Neural cell (in vitro differentiated cells): ENCODE measurements around the gene SMAGP. TPM values are rescaled to one million over a fixed set of nuclear protein-coding genes. Genes with fewer than 3 reads are reported as not detected.
A peak's percentile ranks its signal among the peaks of the same experiment; 100 is the strongest.
"Not testable (repeated sequence)": the region's sequence is repeated elsewhere in the genome, so short reads cannot be mapped to it uniquely, and the experiment has no call there.

ENCODE experiments used
- H2AFZ ChIP-seq: fragments of 200-600, 300-800 bp; sonication (generic), shearing (Covaris generic); 2 replicates; pipeline ENCODE4 v1.6.0; 2014; ENCODE audit warnings: low read depth, mild to moderate bottlenecking, antibody characterized with exemption, low read length, moderate library complexity
- H3F3A ChIP-seq: fragments of 200-600 bp; shearing (Covaris generic); 2 replicates; pipeline ENCODE4 v1.6.1; 2016; ENCODE audit warnings: mild to moderate bottlenecking, moderate library complexity, mixed read lengths, antibody characterized with exemption, low read length; ENCODE audit not compliant: insufficient read depth, poor library complexity, severe bottlenecking
- H3K27ac ChIP-seq: fragments of 200-600, 300-800 bp; sonication (generic), shearing (Covaris generic); 2 replicates; pipeline ENCODE4 v1.5.1; 2014; ENCODE audit warnings: mild to moderate bottlenecking, low read length, moderate library complexity
- H3K27me3 ChIP-seq: fragments of 300-800, 200-600 bp; sonication (generic), shearing (Covaris generic); 2 replicates; pipeline ENCODE4 v1.6.0; 2014; ENCODE audit warnings: mild to moderate bottlenecking, low read depth, low read length, moderate library complexity; ENCODE audit not compliant: insufficient read depth
- H3K36me3 ChIP-seq: fragments of 300-800, 200-600 bp; sonication (generic), shearing (Covaris generic); 2 replicates; pipeline ENCODE4 v1.5.1; 2014; ENCODE audit warnings: mild to moderate bottlenecking, antibody characterized with exemption, low read length, moderate library complexity; ENCODE audit not compliant: insufficient read depth
- H3K4me2 ChIP-seq: fragments of 300-800, 200-600 bp; sonication (generic), shearing (Covaris generic); 2 replicates; pipeline ENCODE4 v1.6.0; 2014; ENCODE audit warnings: mild to moderate bottlenecking, low read length
- H3K4me3 ChIP-seq: fragments of 300-800, 200-600 bp; sonication (generic), shearing (Covaris generic); 2 replicates; pipeline ENCODE4 v1.5.1; 2014; ENCODE audit warnings: mild to moderate bottlenecking, low read length, moderate library complexity
- H3K79me2 ChIP-seq: fragments of 200-600 bp; shearing (Covaris generic); replicated peaks from 2 replicates; pipeline ENCODE4 v1.6.0; 2014; ENCODE audit warnings: mild to moderate bottlenecking, low read length, moderate library complexity; ENCODE audit not compliant: insufficient read depth
- H3K9ac ChIP-seq: fragments of 300-800, 200-600 bp; sonication (generic), shearing (Covaris generic); 2 replicates; pipeline ENCODE4 v1.6.1; 2016; ENCODE audit warnings: mild to moderate bottlenecking, low read length, mixed read lengths
- H3K9me2 ChIP-seq: fragments of 200-600 bp; shearing (Covaris generic); 2 replicates; pipeline ENCODE4 v1.6.1; 2016; ENCODE audit warnings: mild to moderate bottlenecking, low read length, mixed read lengths; ENCODE audit not compliant: insufficient read depth
- H3K9me3 ChIP-seq: fragments of 200-600, 300-800 bp; sonication (generic), shearing (Covaris generic); 2 replicates; pipeline ENCODE4 v1.6.1; 2016; ENCODE audit warnings: mild to moderate bottlenecking, mixed run types, low read length, moderate library complexity, mixed read lengths
- H4K20me1 ChIP-seq: fragments of 200-600 bp; shearing (Covaris generic); 2 replicates; pipeline ENCODE4 v1.6.1; 2016; ENCODE audit warnings: mild to moderate bottlenecking, mixed run types; ENCODE audit not compliant: insufficient read depth
- CTCF ChIP-seq: fragments of 450-650 bp; IDR thresholded peaks from 2 replicates; pipeline ENCODE4 v1.5.1; 2014; ENCODE audit warnings: antibody characterized with exemption, mild to moderate bottlenecking, moderate library complexity; ENCODE audit not compliant: poor library complexity, severe bottlenecking
- EP300 ChIP-seq: fragments of 450-650 bp; conservative IDR thresholded peaks from 2 replicates; pipeline ENCODE4 v1.6.1; 2014; ENCODE audit warnings: antibody characterized with exemption, mild to moderate bottlenecking, moderate library complexity; ENCODE audit not compliant: poor library complexity, severe bottlenecking
- EZH2 ChIP-seq: fragments of 200-600, 300-800 bp; shearing (Covaris generic), sonication (generic); IDR thresholded peaks from 2 replicates; pipeline ENCODE4 v1.6.1; 2014; ENCODE audit warnings: antibody characterized with exemption, low read length, borderline replicate concordance, mild to moderate bottlenecking; ENCODE audit not compliant: insufficient read depth, poor library complexity, severe bottlenecking
- MXI1 ChIP-seq: fragments of 450-650 bp; conservative IDR thresholded peaks from 2 replicates; pipeline ENCODE4 v1.6.1; 2014; ENCODE audit warnings: antibody characterized with exemption, mild to moderate bottlenecking; ENCODE audit not compliant: poor library complexity, severe bottlenecking
- POLR2AphosphoS5 ChIP-seq: IDR thresholded peaks from 2 replicates; pipeline ENCODE4 v1.6.1; 2012
- RAD21 ChIP-seq: fragments of 450-650 bp; conservative IDR thresholded peaks from 2 replicates; pipeline ENCODE4 v1.6.1; 2014; ENCODE audit warnings: antibody characterized with exemption, mild to moderate bottlenecking, moderate library complexity
- REST ChIP-seq: IDR thresholded peaks from 2 replicates; pipeline ENCODE4 v1.6.1; 2012; ENCODE audit warnings: borderline replicate concordance
- SMC3 ChIP-seq: fragments of 450-650 bp; conservative IDR thresholded peaks from 2 replicates; pipeline ENCODE4 v1.6.1; 2014; ENCODE audit warnings: antibody characterized with exemption, mild to moderate bottlenecking, moderate library complexity; ENCODE audit not compliant: poor library complexity
- TAF1 ChIP-seq: IDR thresholded peaks from 2 replicates; pipeline ENCODE4 v1.6.1; 2012; ENCODE audit warnings: low read depth
- polyA plus RNA-seq: library from polyadenylated mRNA; depleted of rRNA; stranded (reverse); fragments of >200 nt; gene quantifications from 2 replicates; pipeline ENCODE4 v1.2.3, GENCODE V29; 2014

Gene SMAGP
- polyA plus RNA-seq, 1 donor from 2014 or later: not detected

- Histone ChIP-seq H3K27ac (no peak overlapping the region), H3K36me3 (no peaks in the 10 kb centered on the region), H3K9me2 (no peaks in the 10 kb centered on the region), H3F3A (no peaks in the 10 kb centered on the region), H3K27me3 (no peaks in the 10 kb centered on the region), H2AFZ (no peak overlapping the region), H3K79me2 (no peaks in the 10 kb centered on the region), H4K20me1 (no peaks in the 10 kb centered on the region), H3K9ac (no peak overlapping the region), H3K4me3 (no peak overlapping the region), H3K4me2 (no peak overlapping the region), H3K9me3 (no peaks in the 10 kb centered on the region)
- no peak for TF ChIP-seq SMC3
These were observed 42.3 kb downstream of the SMAGP start for GRCh38 chr12:51227962-51228361.

- not testable (repeated sequence) for H3K27me3 ChIP-seq, H4K20me1 ChIP-seq, H3K36me3 ChIP-seq, H3K4me3 ChIP-seq, H3K79me2 ChIP-seq, H3K4me2 ChIP-seq, H2AFZ ChIP-seq, H3K9me2 ChIP-seq, H3K9ac ChIP-seq, H3K27ac ChIP-seq, H3K9me3 ChIP-seq, H3F3A ChIP-seq
These were observed 43.1 kb downstream of the SMAGP start for GRCh38 chr12:51227112-51227511.

GRCh38 chr12:51225771-51226170 lies 44.4 kb downstream of the SMAGP start:
- no peaks in the 10 kb centered on the region for H3F3A ChIP-seq
- H2AFZ ChIP-seq: peak overlapping the region; percentile 27
- H3K27me3 ChIP-seq: no peaks in the 10 kb centered on the region
- TF ChIP-seq REST (peak; percentile 62), EP300 (no peak)
- no peaks in the 10 kb centered on the region for H3K9me3 ChIP-seq
- peak overlapping the region; percentile 45 for H3K9ac ChIP-seq
- no peaks in the 10 kb centered on the region for H3K36me3 ChIP-seq
- H4K20me1 ChIP-seq: no peaks in the 10 kb centered on the region
- no peaks in the 10 kb centered on the region for H3K9me2 ChIP-seq
- H3K27ac ChIP-seq: peak overlapping the region; percentile 79
- no peaks in the 10 kb centered on the region for H3K79me2 ChIP-seq
- H3K4me3 ChIP-seq: peak overlapping the region; percentile 41
- peak overlapping the region; percentile 52 for H3K4me2 ChIP-seq

- H3K36me3 ChIP-seq: no peaks in the 10 kb centered on the region
These were observed 45.0 kb downstream of the SMAGP start for GRCh38 chr12:51225234-51225633.

More at GRCh38 chr12:51225234-51225633, 45.0 kb downstream of the SMAGP start:
- Histone ChIP-seq H3K79me2 (no peaks in the 10 kb centered on the region), H3K4me2 (peak overlapping the region; percentile 52), H4K20me1 (no peaks in the 10 kb centered on the region), H3K9me3 (no peaks in the 10 kb centered on the region), H3K27ac (peak overlapping the region; percentile 79), H3K9ac (peak overlapping the region; percentile 45), H3K27me3 (no peaks in the 10 kb centered on the region), H3F3A (no peaks in the 10 kb centered on the region), H2AFZ (peak overlapping the region; percentile 27), H3K9me2 (no peaks in the 10 kb centered on the region), H3K4me3 (peak overlapping the region; percentile 41)
- TF ChIP-seq REST (no peak), CTCF (no peak), TAF1 (no peak), EP300 (no peak), RAD21 (no peak), POLR2AphosphoS5 (no peak), SMC3 (no peak), MXI1 (no peak), EZH2 (no peak)
